Breast epithelium (tissue), 4 donors: ENCODE data around the gene NAA15. TPM values are rescaled to one million over a fixed set of nuclear protein-coding genes. Genes with fewer than 3 reads are reported as not detected.
A peak's percentile ranks its signal among the peaks of the same experiment; 100 is the strongest.

Source experiments
- DNase-seq, 2 donors: peaks; one replicate each; pipeline ENCODE4 v3.0.0-alpha.2; 2019; ENCODE audit warnings: low spot score in 2 of 2
- H3K27ac ChIP-seq, 2 donors: fragments of 200-600 bp; sonication (generic) in 1 of 2; one replicate each; pipeline ENCODE4 v1.5.1; 2016 to 2019; ENCODE audit warnings: mild to moderate bottlenecking in 1 of 2
- H3K27me3 ChIP-seq, 2 donors: fragments of 200-600 bp; sonication (generic) in 1 of 2; one replicate each; pipeline versions ENCODE4 v1.5.1 to v1.6.0; 2017 to 2019; ENCODE audit warnings: control low read depth in 1 of 2, mild to moderate bottlenecking in 1 of 2
- H3K36me3 ChIP-seq: fragments of 200-600 bp; one replicate; pipeline ENCODE4 v1.5.1; 2019
- H3K4me1 ChIP-seq, 2 donors: fragments of 200-600 bp; sonication (generic); one replicate each; pipeline ENCODE4 v1.5.1; 2016 to 2019; ENCODE audit warnings: control low read depth in 1 of 2
- H3K4me3 ChIP-seq, 3 donors: fragments of 200-600 bp; sonication (generic); 1 replicate in 2 of 3; 2 replicates in 1 of 3; pipeline ENCODE4 v1.5.1; 2016 to 2019; ENCODE audit warnings: mild to moderate bottlenecking in 3 of 3, moderate library complexity in 2 of 3
- H3K9me3 ChIP-seq, 2 donors: fragments of 200-600 bp; sonication (generic) in 1 of 2; one replicate each; pipeline ENCODE4 v1.5.1; 2016 to 2019; ENCODE audit warnings: control low read depth in 1 of 2
- CTCF ChIP-seq, 3 donors: fragments of 450-650 bp; IDR thresholded peaks; one replicate each; pipeline ENCODE4 v1.5.1; 2016 to 2017; ENCODE audit warnings: antibody characterized with exemption in 3 of 3, mild to moderate bottlenecking in 3 of 3, moderate library complexity in 3 of 3
- POLR2A ChIP-seq: fragments of 450-650 bp; IDR thresholded peaks from one replicate; pipeline ENCODE4 v1.6.1; 2016; ENCODE audit warnings: antibody characterized with exemption, mild to moderate bottlenecking, moderate library complexity
- POLR2AphosphoS5 ChIP-seq, 3 donors: sonication (generic); formaldehyde crosslinking; IDR thresholded peaks; one replicate each; pipeline ENCODE4 v1.6.1; 2017; ENCODE audit warnings: antibody characterized with exemption in 3 of 3
- intact Hi-C: fragments of 100-400 bp; cut with DNase I; formaldehyde crosslinking; loops from one replicate; pipeline ENCODE4 v1.15.1; 2023; ENCODE audit warnings: low total_unique reads
- total RNA-seq, 3 donors: library from RNA; depleted of rRNA; stranded (reverse); fragments of >200 nt; gene quantifications; one replicate each; pipeline ENCODE4 v1.1.0, GENCODE V29; 2016

Gene NAA15
- total RNA-seq, 3 donors from 2014 or later, result 28.5 to 49.9 (median 34.1) TPM

GRCh38 chr4:139295206-139295941 lies 5.9 kb upstream of the NAA15 start:
- intact Hi-C loops, result no loop called here

GRCh38 chr4:139295942-139296299 lies 5.4 kb upstream of the NAA15 start:
- intact Hi-C loops, result no loop called here
- Histone ChIP-seq H3K4me3 (peak overlapping the region; percentile 62 to 93 (median 67)), H3K4me1 (no peaks in the 10 kb centered on the region), H3K27me3 (no peaks in the 10 kb centered on the region), H3K27ac (peak overlapping the region; percentile 63 to 93), H3K36me3 (no peaks in the 10 kb centered on the region), H3K9me3 (no peaks in the 10 kb centered on the region)
- no peak for DNase-seq
- TF ChIP-seq CTCF (IDR thresholded peaks at IDR 0.05) (no peak), POLR2AphosphoS5 (IDR thresholded peaks at IDR 0.05) (no peak), POLR2A (no peak)

More at GRCh38 chr4:139295206-139295941, 5.9 kb upstream of the NAA15 start:
- no peaks in the 10 kb centered on the region for H3K9me3 ChIP-seq
- no peaks in the 10 kb centered on the region for H3K4me1 ChIP-seq
- DNase-seq, result peak; percentile 95 to 97
- no peak for TF ChIP-seq POLR2A
- peak; percentile 82 to 96 (median 94) for TF ChIP-seq CTCF (IDR thresholded peaks at IDR 0.05)
- TF ChIP-seq POLR2AphosphoS5 (IDR thresholded peaks at IDR 0.05), result peak; percentile 74 to 88 (median 79)
- peak overlapping the region; percentile 62 to 93 (median 67) for H3K4me3 ChIP-seq
- H3K27ac ChIP-seq, result peak overlapping the region; percentile 93 to 95
- H3K36me3 ChIP-seq, result no peaks in the 10 kb centered on the region
- H3K27me3 ChIP-seq, result no peaks in the 10 kb centered on the region

- Histone ChIP-seq H3K4me1 (no peaks in the 10 kb centered on the region), H3K9me3 (no peaks in the 10 kb centered on the region), H3K36me3 (no peaks in the 10 kb centered on the region), H3K27ac (no peak overlapping the region), H3K27me3 (no peaks in the 10 kb centered on the region), H3K4me3 (no peak overlapping the region)
- no peak for DNase-seq
- intact Hi-C loops, result no loop called here
- TF ChIP-seq POLR2AphosphoS5 (IDR thresholded peaks at IDR 0.05) (no peak), CTCF (IDR thresholded peaks at IDR 0.05) (no peak), POLR2A (no peak)
These were observed 4.3 kb upstream of the NAA15 start for GRCh38 chr4:139297001-139297410.

- intact Hi-C loops, result no loop called here
- no peak for DNase-seq
- no peaks in the 10 kb centered on the region for H3K36me3 ChIP-seq
- H3K9me3 ChIP-seq, result no peaks in the 10 kb centered on the region
- H3K27me3 ChIP-seq, result no peaks in the 10 kb centered on the region
- H3K4me1 ChIP-seq, result peaks cover 0 to 4% of the 10 kb centered on the region in 2 donors
- TF ChIP-seq CTCF (IDR thresholded peaks at IDR 0.05), result no peak
- no peak for TF ChIP-seq POLR2A
- TF ChIP-seq POLR2AphosphoS5 (IDR thresholded peaks at IDR 0.05), result no peak
- no peak overlapping the region for H3K4me3 ChIP-seq
- H3K27ac ChIP-seq, result peak overlapping the region in 1 of 2 donors; percentile 96
These were observed 1.8 kb upstream of the NAA15 start for GRCh38 chr4:139299536-139299935.

GRCh38 chr4:139300431-139301112 lies 733 bp upstream of the NAA15 start:
- Histone ChIP-seq H3K27ac (peak overlapping the region; percentile 96), H3K9me3 (no peaks in the 10 kb centered on the region), H3K4me1 (peaks cover 0 to 4% of the 10 kb centered on the region in 2 donors), H3K36me3 (no peaks in the 10 kb centered on the region), H3K27me3 (no peaks in the 10 kb centered on the region), H3K4me3 (peak overlapping the region; percentile 80 to 99 (median 87))
- TF ChIP-seq POLR2A (no peak), CTCF (IDR thresholded peaks at IDR 0.05) (no peak), POLR2AphosphoS5 (IDR thresholded peaks at IDR 0.05) (no peak)
- intact Hi-C loops, result no loop called here
- DNase-seq, result no peak
